Skeletal muscle tissue (tissue), 4 donors: ENCODE results near the gene INPP5A. TPM values are rescaled to one million over a fixed set of nuclear protein-coding genes. Genes with fewer than 3 reads are reported as not detected.
"Not testable (repeated sequence)": the region's sequence is repeated elsewhere in the genome, so short reads cannot be mapped to it uniquely, and the experiment has no call there.

Experiments used
- H3K27ac ChIP-seq: one replicate; pipeline ENCODE4 v1.7.0; 2013; ENCODE audit warnings: mild to moderate bottlenecking, low read depth, low read length, inconsistent platforms
- H3K27me3 ChIP-seq, 3 donors: one replicate each; pipeline ENCODE4 v1.7.0; 2013; ENCODE audit warnings: low read length in 3 of 3; ENCODE audit not compliant: control insufficient read depth in 3 of 3, insufficient read depth in 3 of 3
- H3K36me3 ChIP-seq, 3 donors: one replicate each; pipeline ENCODE4 v1.7.0; 2013; ENCODE audit warnings: low read length in 3 of 3; ENCODE audit not compliant: control insufficient read depth in 3 of 3, insufficient read depth in 3 of 3
- H3K4me1 ChIP-seq, 3 donors: one replicate each; pipeline ENCODE4 v1.7.0; 2013; ENCODE audit warnings: low read length in 3 of 3, mild to moderate bottlenecking in 3 of 3; ENCODE audit not compliant: control insufficient read depth in 3 of 3, insufficient read depth in 3 of 3
- H3K4me3 ChIP-seq, 3 donors: one replicate each; pipeline ENCODE4 v1.7.0; 2013; ENCODE audit warnings: low read length in 3 of 3
- H3K9ac ChIP-seq, 3 donors: one replicate each; pipeline ENCODE4 v1.7.0; 2013; ENCODE audit warnings: low read length in 3 of 3, mild to moderate bottlenecking in 3 of 3, moderate library complexity in 2 of 3, low read depth in 1 of 3
- H3K9me3 ChIP-seq, 3 donors: one replicate each; pipeline ENCODE4 v1.7.0; 2013; ENCODE audit warnings: low read length in 3 of 3; ENCODE audit not compliant: control insufficient read depth in 3 of 3
- total RNA-seq: library from RNA; depleted of rRNA; stranded (reverse); fragments of >200 nt; gene quantifications from one replicate; pipeline ENCODE4 v1.2.3, GENCODE V29; 2014
- donor health status: Osteomylitis.

The INPP5A gene
- total RNA-seq, 1 donor from 2014 or later, result 50.6 TPM

GRCh38 chr10:132793213-132793612 is 255.6 kb downstream of the INPP5A start:
- Histone ChIP-seq H3K9ac (no peak overlapping the region), H3K9me3 (no peaks in the 10 kb centered on the region), H3K27me3 (peaks cover 40 to 54% (median 48%) of the 10 kb centered on the region in 3 donors), H3K36me3 (no peaks in the 10 kb centered on the region), H3K4me3 (no peak overlapping the region), H3K4me1 (no peaks in the 10 kb centered on the region), H3K27ac (no peak overlapping the region)

GRCh38 chr10:132793871-132794849 is 256.6 kb downstream of the INPP5A start:
- Histone ChIP-seq H3K36me3 (no peaks in the 10 kb centered on the region), H3K9ac (no peak overlapping the region), H3K4me1 (no peaks in the 10 kb centered on the region), H3K9me3 (no peaks in the 10 kb centered on the region), H3K4me3 (no peak overlapping the region), H3K27ac (no peak overlapping the region), H3K27me3 (peaks cover 35 to 52% (median 39%) of the 10 kb centered on the region in 3 donors)

GRCh38 chr10:132796846-132797245 is 259.3 kb downstream of the INPP5A start:
- no peaks in the 10 kb centered on the region for H3K4me1 ChIP-seq
- H3K9me3 ChIP-seq, result peaks cover 0 to 2% (median 0%) of the 10 kb centered on the region in 3 donors
- no peak overlapping the region for H3K27ac ChIP-seq
- H3K9ac ChIP-seq, result no peak overlapping the region
- H3K4me3 ChIP-seq, result no peak overlapping the region
- peaks cover 19 to 39% (median 28%) of the 10 kb centered on the region in 3 donors for H3K27me3 ChIP-seq
- no peaks in the 10 kb centered on the region for H3K36me3 ChIP-seq

GRCh38 chr10:132797986-132798385 is 260.4 kb downstream of the INPP5A start:
- H3K27ac ChIP-seq, H3K4me1 ChIP-seq, H3K9ac ChIP-seq, H3K9me3 ChIP-seq, H3K36me3 ChIP-seq, H3K4me3 ChIP-seq: not testable (repeated sequence)
- H3K27me3 ChIP-seq, result peaks cover 18 to 35% (median 20%) of the 10 kb centered on the region in 3 donors

- H3K36me3 ChIP-seq, result no peaks in the 10 kb centered on the region
- H3K4me3 ChIP-seq, result no peak overlapping the region
- H3K9me3 ChIP-seq, result peaks cover 0 to 4% (median 0%) of the 10 kb centered on the region in 3 donors
- no peaks in the 10 kb centered on the region for H3K4me1 ChIP-seq
- H3K27me3 ChIP-seq, result peaks cover 15 to 33% (median 17%) of the 10 kb centered on the region in 3 donors
- H3K9ac ChIP-seq, result no peak overlapping the region
- H3K27ac ChIP-seq, result no peak overlapping the region
These were observed 260.8 kb downstream of the INPP5A start for GRCh38 chr10:132798403-132798802.

- no peaks in the 10 kb centered on the region for H3K36me3 ChIP-seq
- H3K9ac ChIP-seq, result no peak overlapping the region
- H3K27ac ChIP-seq, result no peak overlapping the region
- H3K4me3 ChIP-seq, result no peak overlapping the region
- no peaks in the 10 kb centered on the region for H3K4me1 ChIP-seq
- peaks cover 11 to 31% (median 12%) of the 10 kb centered on the region in 3 donors for H3K27me3 ChIP-seq
- peaks cover 0 to 4% (median 0%) of the 10 kb centered on the region in 3 donors for H3K9me3 ChIP-seq
These were observed 261.3 kb downstream of the INPP5A start for GRCh38 chr10:132798876-132799275.

GRCh38 chr10:132799865-132800264 is 262.3 kb downstream of the INPP5A start:
- H3K27me3 ChIP-seq, result peaks cover 4 to 25% (median 11%) of the 10 kb centered on the region in 3 donors
- H3K9me3 ChIP-seq, result peaks cover 0 to 4% (median 0%) of the 10 kb centered on the region in 3 donors
- H3K36me3 ChIP-seq, result no peaks in the 10 kb centered on the region
- H3K4me3 ChIP-seq, result no peak overlapping the region
- H3K4me1 ChIP-seq, result no peaks in the 10 kb centered on the region
- H3K27ac ChIP-seq, result no peak overlapping the region
- no peak overlapping the region for H3K9ac ChIP-seq

- Histone ChIP-seq H3K4me3 (no peak overlapping the region), H3K27ac (no peak overlapping the region), H3K9ac (no peak overlapping the region), H3K36me3 (no peaks in the 10 kb centered on the region), H3K4me1 (no peaks in the 10 kb centered on the region), H3K27me3 (peaks cover 0 to 23% (median 6%) of the 10 kb centered on the region in 3 donors), H3K9me3 (peaks cover 0 to 4% (median 0%) of the 10 kb centered on the region in 3 donors)
These were observed 264.5 kb downstream of the INPP5A start for GRCh38 chr10:132802048-132802447.

GRCh38 chr10:132802694-132803320 is 265.2 kb downstream of the INPP5A start:
- peaks cover 0 to 21% (median 6%) of the 10 kb centered on the region in 3 donors for H3K27me3 ChIP-seq
- no peaks in the 10 kb centered on the region for H3K36me3 ChIP-seq
- peaks cover 0 to 4% (median 0%) of the 10 kb centered on the region in 3 donors for H3K9me3 ChIP-seq
- no peak overlapping the region for H3K4me3 ChIP-seq
- no peak overlapping the region for H3K27ac ChIP-seq
- H3K4me1 ChIP-seq, result no peaks in the 10 kb centered on the region
- no peak overlapping the region for H3K9ac ChIP-seq
